Ishikawa (cell line): Measurements from ENCODE around the gene ACAN.
A peak's percentile ranks its signal among the peaks of the same experiment; 100 is the strongest.

Source experiments
- CEBPB ChIP-seq: IDR thresholded peaks from 2 replicates; pipeline ENCODE4 v1.6.1; 2012
- CREB1 ChIP-seq: IDR thresholded peaks from 2 replicates; pipeline ENCODE4 v1.6.1; 2012; ENCODE audit warnings: low read depth
- EGR1 ChIP-seq: IDR thresholded peaks from 2 replicates; pipeline ENCODE4 v1.6.1; 2012
- EP300 ChIP-seq: IDR thresholded peaks from 2 replicates; pipeline ENCODE4 v1.6.1; 2012; ENCODE audit warnings: borderline replicate concordance
- FOXM1 ChIP-seq: IDR thresholded peaks from 2 replicates; pipeline ENCODE4 v1.6.1; 2012; ENCODE audit warnings: low read depth, borderline replicate concordance
- NFIC ChIP-seq: IDR thresholded peaks from 2 replicates; pipeline ENCODE4 v1.6.1; 2012
- RAD21 ChIP-seq: IDR thresholded peaks from 2 replicates; pipeline ENCODE4 v1.6.1; 2012; ENCODE audit warnings: low read depth
- TAF1 ChIP-seq: IDR thresholded peaks from 2 replicates; pipeline ENCODE4 v1.6.1; 2012; ENCODE audit warnings: low read depth, mild to moderate bottlenecking
- TCF12 ChIP-seq: IDR thresholded peaks from 2 replicates; pipeline ENCODE4 v1.6.1; 2012; ENCODE audit warnings: low read depth
- TEAD4 ChIP-seq: IDR thresholded peaks from 2 replicates; pipeline ENCODE4 v1.6.1; 2012
- YY1 ChIP-seq: IDR thresholded peaks from 2 replicates; pipeline ENCODE4 v1.6.1; 2012; ENCODE audit warnings: low read depth
- ZBTB7A ChIP-seq: IDR thresholded peaks from 2 replicates; pipeline ENCODE4 v1.6.1; 2012; ENCODE audit warnings: low read depth
- TF ChIP-seq, protein P1 (sequence below): IDR thresholded peaks from 2 replicates; pipeline ENCODE4 v1.6.1; 2012
- TF ChIP-seq, protein P2 (sequence below): IDR thresholded peaks from 2 replicates; pipeline ENCODE4 v1.6.1; 2012; ENCODE audit warnings: low read depth, mild to moderate bottlenecking
- TF ChIP-seq, protein P3 (sequence below): IDR thresholded peaks from 2 replicates; pipeline ENCODE4 v1.6.1; 2012

ACAN gene

DNA sequence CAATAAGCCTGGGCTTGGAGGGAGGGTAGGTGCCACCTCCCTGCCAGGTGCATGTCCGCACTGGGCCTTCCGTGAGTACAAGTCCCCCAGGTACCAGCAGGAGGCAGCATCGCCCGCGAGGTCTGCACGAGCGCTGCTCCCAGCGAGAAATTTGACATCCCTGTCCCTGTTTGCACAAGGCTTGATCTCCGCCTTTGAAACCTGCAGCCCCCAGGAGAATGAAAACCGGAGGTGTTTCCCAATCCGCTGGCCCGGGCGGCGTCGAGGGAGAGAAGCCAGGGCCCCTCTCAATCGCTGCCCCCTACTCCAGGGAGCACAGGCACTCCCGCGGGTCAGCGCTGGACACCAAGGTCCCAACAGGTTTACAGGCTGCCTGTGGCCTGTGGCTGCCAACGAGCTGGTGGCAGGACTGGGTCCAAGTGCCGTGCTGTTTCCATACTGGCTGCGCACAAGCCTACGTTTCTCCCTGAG lies 91.1 kb downstream of the ACAN start:
- TF ChIP-seq EP300, result no peak
- no peak for TF ChIP-seq CEBPB
- 0 out of 2 replicates have a peak, but pooled peaks have one; percentile 11 for TF ChIP-seq NFIC
- no peak for TF ChIP-seq ZBTB7A
- TF ChIP-seq EGR1, result no peak
- TF ChIP-seq, protein P1, sequence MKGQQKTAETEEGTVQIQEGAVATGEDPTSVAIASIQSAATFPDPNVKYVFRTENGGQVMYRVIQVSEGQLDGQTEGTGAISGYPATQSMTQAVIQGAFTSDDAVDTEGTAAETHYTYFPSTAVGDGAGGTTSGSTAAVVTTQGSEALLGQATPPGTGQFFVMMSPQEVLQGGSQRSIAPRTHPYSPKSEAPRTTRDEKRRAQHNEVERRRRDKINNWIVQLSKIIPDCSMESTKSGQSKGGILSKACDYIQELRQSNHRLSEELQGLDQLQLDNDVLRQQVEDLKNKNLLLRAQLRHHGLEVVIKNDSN, result no peak
- TF ChIP-seq YY1, result no peak
- TF ChIP-seq TCF12, result no peak
- no peak for TF ChIP-seq FOXM1
- TF ChIP-seq, protein P2, sequence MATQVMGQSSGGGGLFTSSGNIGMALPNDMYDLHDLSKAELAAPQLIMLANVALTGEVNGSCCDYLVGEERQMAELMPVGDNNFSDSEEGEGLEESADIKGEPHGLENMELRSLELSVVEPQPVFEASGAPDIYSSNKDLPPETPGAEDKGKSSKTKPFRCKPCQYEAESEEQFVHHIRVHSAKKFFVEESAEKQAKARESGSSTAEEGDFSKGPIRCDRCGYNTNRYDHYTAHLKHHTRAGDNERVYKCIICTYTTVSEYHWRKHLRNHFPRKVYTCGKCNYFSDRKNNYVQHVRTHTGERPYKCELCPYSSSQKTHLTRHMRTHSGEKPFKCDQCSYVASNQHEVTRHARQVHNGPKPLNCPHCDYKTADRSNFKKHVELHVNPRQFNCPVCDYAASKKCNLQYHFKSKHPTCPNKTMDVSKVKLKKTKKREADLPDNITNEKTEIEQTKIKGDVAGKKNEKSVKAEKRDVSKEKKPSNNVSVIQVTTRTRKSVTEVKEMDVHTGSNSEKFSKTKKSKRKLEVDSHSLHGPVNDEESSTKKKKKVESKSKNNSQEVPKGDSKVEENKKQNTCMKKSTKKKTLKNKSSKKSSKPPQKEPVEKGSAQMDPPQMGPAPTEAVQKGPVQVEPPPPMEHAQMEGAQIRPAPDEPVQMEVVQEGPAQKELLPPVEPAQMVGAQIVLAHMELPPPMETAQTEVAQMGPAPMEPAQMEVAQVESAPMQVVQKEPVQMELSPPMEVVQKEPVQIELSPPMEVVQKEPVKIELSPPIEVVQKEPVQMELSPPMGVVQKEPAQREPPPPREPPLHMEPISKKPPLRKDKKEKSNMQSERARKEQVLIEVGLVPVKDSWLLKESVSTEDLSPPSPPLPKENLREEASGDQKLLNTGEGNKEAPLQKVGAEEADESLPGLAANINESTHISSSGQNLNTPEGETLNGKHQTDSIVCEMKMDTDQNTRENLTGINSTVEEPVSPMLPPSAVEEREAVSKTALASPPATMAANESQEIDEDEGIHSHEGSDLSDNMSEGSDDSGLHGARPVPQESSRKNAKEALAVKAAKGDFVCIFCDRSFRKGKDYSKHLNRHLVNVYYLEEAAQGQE, result no peak
- no peak for TF ChIP-seq CREB1
- TF ChIP-seq, protein P3, sequence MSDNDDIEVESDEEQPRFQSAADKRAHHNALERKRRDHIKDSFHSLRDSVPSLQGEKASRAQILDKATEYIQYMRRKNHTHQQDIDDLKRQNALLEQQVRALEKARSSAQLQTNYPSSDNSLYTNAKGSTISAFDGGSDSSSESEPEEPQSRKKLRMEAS, result peak; percentile 59
- no peak for TF ChIP-seq TEAD4
- TF ChIP-seq RAD21, result peak; percentile 69
- TF ChIP-seq TAF1, result no peak

DNA sequence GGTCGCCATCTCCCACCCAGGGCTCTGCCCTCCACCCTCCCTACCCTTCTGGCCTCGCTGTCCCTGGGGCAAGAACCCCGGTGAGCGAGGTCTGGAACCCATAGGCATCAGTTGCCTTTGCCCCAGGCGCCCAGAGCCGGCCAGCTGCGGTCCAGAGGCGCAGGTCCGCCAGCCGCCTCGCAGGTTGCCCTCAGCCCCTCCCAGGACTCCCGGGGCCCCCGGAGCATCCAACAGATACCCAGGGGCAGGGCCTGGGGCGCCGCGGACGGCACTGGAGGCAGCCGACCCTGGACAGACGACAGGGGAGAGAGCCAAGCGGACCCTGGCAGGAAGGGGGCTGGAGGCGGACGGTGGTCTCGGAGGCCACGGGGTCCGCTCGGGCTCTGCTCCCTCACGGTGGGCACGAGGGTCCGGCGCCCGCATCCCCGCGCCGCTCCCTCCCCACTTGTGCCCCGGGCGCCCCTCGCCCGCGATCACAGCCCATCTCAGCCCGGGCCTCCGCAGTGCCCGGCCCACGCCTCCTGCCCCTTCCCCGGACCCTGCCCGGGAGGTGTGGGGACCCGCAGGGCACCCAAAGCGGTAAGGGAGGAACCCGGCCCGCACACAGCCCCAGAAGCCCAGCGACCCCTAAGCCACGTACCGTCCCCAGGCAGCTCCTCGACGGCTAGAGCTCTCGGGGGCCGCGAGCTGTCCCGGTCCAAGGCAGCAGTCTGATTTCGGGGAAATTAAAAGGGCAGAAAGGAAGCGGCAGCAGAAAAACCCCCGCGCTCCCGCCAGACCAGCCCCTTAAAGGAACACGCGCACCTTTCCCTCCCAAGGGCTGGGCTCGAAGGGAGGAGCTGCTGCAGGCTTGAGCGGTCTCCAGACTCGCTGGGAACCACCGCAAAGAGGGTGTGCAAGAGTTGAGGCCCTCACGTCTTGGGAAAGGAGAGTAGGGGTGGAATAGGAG lies 91.9 kb downstream of the ACAN start, which contains the start of gene HAPLN3:
HAPLN3 (minus strand) TSS at position 726 of the 949 bp plus-strand sequence. CDS start 8,246 bp downstream, outside the sequence.
- TF ChIP-seq TEAD4 (no peak), ZBTB7A (peak; percentile 95), RAD21 (no peak), CEBPB (no peak), YY1 (no peak), EGR1 (no peak), TAF1 (0 out of 2 replicates have a peak, but pooled peaks have one; percentile 20), NFIC (no peak), FOXM1 (0 out of 2 replicates have a peak, but pooled peaks have one; percentile 25), CREB1 (no peak)
- TF ChIP-seq, protein P1, result no peak
- TF ChIP-seq, protein P3, result peak; percentile 77

- TF ChIP-seq TEAD4, result no peak
- TF ChIP-seq, protein P3, result no peak
These were observed 93.2 kb downstream of the ACAN start for GRCh38 chr15:88896333-88897033.

DNA sequence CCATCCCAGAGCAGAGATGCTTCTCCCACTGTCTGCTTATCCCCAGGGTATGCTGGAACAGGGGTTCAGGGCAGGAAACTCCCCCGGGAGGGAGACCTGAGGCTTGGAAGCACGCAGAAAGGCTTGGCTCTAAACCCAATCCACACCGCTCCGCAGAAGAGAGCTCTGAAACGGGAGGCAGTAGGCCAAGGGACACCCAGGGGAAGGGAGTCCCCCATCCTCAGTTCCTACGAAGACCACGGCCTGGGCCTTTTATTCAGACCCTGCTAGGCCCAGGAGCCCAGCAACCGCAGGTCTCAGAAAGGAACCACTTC lies 93.9 kb downstream of the ACAN start:
- no peak for TF ChIP-seq EP300

DNA sequence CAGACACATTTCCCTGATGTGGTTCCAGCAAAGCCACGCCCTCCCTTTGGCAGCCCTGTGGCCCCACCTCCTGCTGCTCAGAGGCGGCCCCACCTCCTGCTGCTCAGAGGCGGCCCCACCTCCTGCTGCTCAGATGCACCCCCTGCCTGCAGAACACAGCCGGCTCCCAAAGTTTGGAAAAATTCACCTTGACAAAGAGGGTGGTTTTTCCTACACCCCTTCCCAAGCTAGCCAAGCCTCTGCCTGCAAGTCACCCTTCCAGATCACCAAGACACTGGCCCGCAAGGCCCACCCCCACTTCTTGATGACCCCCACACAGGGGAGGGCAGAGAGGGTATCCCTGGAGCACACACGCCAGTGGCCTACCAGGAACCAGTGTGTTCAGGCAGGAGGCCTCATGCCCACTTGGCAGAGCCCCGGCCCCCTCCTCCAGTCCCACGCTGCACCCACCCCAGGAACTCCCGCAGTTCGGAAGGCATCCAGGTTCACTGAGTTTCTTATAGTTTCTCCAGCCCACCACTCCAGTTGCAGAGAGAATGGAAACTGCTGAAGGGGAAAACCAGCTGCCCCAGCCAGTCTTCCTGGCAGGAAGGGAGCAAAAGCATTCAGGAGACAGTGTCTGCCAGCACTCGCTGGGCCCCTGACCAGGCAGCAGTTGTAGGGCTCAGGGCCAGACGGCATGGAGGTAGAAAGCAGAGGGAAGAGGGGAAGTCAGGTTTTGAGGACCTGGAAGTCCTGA lies 94.4 kb downstream of the ACAN start:
- TF ChIP-seq TCF12, result peak; percentile 72
- TF ChIP-seq EP300, result peak; percentile 90
- no peak; the same call in 1 of the 2 replicates for TF ChIP-seq TAF1
- no peak for TF ChIP-seq CEBPB
- TF ChIP-seq, protein P3, result peak; percentile 17; the same call in 1 of the 2 replicates
- no peak; the same call in 1 of the 2 replicates for TF ChIP-seq EGR1
- peak; percentile 81 for TF ChIP-seq TEAD4
- TF ChIP-seq, protein P1, result no peak
- TF ChIP-seq CREB1, result no peak
- no peak for TF ChIP-seq YY1
- TF ChIP-seq NFIC, result peak; percentile 78
- peak; percentile 85 for TF ChIP-seq FOXM1
- peak; percentile 87 for TF ChIP-seq ZBTB7A
- TF ChIP-seq, protein P2, result no peak
- peak; percentile 26; the same call in 1 of the 2 replicates for TF ChIP-seq RAD21
